Muscle of arm (tissue), 12 donors: ENCODE data around the gene MACF1. TPM values are rescaled to one million over a fixed set of nuclear protein-coding genes. Genes with fewer than 3 reads are reported as not detected.

Source experiments
- DNase-seq: peaks from one replicate; pipeline ENCODE4 v3.0.0-alpha.2; 2013
- polyA plus RNA-seq, 12 donors: library from polyadenylated mRNA; unstranded; fragments of 120-200 nt; gene quantifications; one replicate each; pipeline ENCODE4 v1.2.1, GENCODE V29; 2013; ENCODE audit not compliant: insufficient read length in 12 of 12

MACF1 gene
- polyA plus RNA-seq, 12 donors: 137 to 381 (median 287) TPM

GRCh38 chr1:39528082-39528481, 323.6 kb downstream of the MACF1 start:
- DNase-seq: no peak

GRCh38 chr1:39529901-39530535, 325.5 kb downstream of the MACF1 start:
- DNase-seq: no peak

GRCh38 chr1:39531526-39531925, 327.0 kb downstream of the MACF1 start:
- DNase-seq: no peak

GRCh38 chr1:39533442-39533841, 328.9 kb downstream of the MACF1 start:
- DNase-seq: no peak

Other genes starting within 250 kb of the MACF1 start
- 10 to 100 TPM in 11 of 12 donors, not detected in 1; 29.1 to 59.5 (median 43.2) TPM for gene AKIRIN1, start 213.4 kb upstream of the MACF1 start, polyA plus RNA-seq
- 100 to 1,000 TPM in 11 of 12 donors, not detected in 1; 179 to 323 (median 264) TPM for gene NDUFS5, start 178.3 kb upstream of the MACF1 start, polyA plus RNA-seq